NK-92 treated with Interleukin-12 subunit alpha and Interleukin-12 subunit beta, amount 100 ng/mL, for 24 hours (cell line): ENCODE measurements around the gene UBE2D2.
"Not testable (repeated sequence)": the region's sequence is repeated elsewhere in the genome, so short reads cannot be mapped to it uniquely, and the experiment has no call there.

Experiments
- DNase-seq: peaks from one replicate; lab custom pipeline; 2025; lab: John Stamatoyannopoulos, UW

The UBE2D2 gene

GRCh38 chr5:139560752-139561654, at the start of gene UBE2D2:
Gene UBE2D2 (plus strand): TSS chr5:139561339. CDS start chr5:139561792, 453 bp downstream.
- peak; percentile 93 for DNase-seq

- DNase-seq = no peak
Observed at GRCh38 chr5:139512786-139513390, 48.3 kb upstream of the UBE2D2 start.

- DNase-seq = peak; percentile 56
Observed at GRCh38 chr5:139513434-139513833, 47.7 kb upstream of the UBE2D2 start.

GRCh38 chr5:139513852-139514485, 47.2 kb upstream of the UBE2D2 start:
- DNase-seq = no peak

- DNase-seq = no peak
Observed at GRCh38 chr5:139514486-139514856, 46.7 kb upstream of the UBE2D2 start.

- peak; percentile 77 for DNase-seq
Observed at GRCh38 chr5:139517683-139518564, 43.2 kb upstream of the UBE2D2 start.

- no peak for DNase-seq
Observed at GRCh38 chr5:139523635-139524445, 37.3 kb upstream of the UBE2D2 start.

- DNase-seq = no peak
Observed at GRCh38 chr5:139524446-139524845, 36.7 kb upstream of the UBE2D2 start.

GRCh38 chr5:139524940-139525585, 36.1 kb upstream of the UBE2D2 start:
- no peak for DNase-seq

- DNase-seq = not testable (repeated sequence)
Observed at GRCh38 chr5:139525586-139526308, 35.4 kb upstream of the UBE2D2 start.

- not testable (repeated sequence) for DNase-seq
Observed at GRCh38 chr5:139526309-139527089, 34.6 kb upstream of the UBE2D2 start.

- not testable (repeated sequence) for DNase-seq
Observed at GRCh38 chr5:139527090-139527470, 34.1 kb upstream of the UBE2D2 start.

- DNase-seq = not testable (repeated sequence)
Observed at GRCh38 chr5:139527896-139528467, 33.2 kb upstream of the UBE2D2 start.

GRCh38 chr5:139528695-139529094, 32.4 kb upstream of the UBE2D2 start:
- DNase-seq = not testable (repeated sequence)

- not testable (repeated sequence) for DNase-seq
Observed at GRCh38 chr5:139530079-139530478, 31.1 kb upstream of the UBE2D2 start.

GRCh38 chr5:139531772-139532169, 29.4 kb upstream of the UBE2D2 start:
- no peak for DNase-seq

- DNase-seq = no peak
Observed at GRCh38 chr5:139543423-139543991, 17.6 kb upstream of the UBE2D2 start.

- DNase-seq = not testable (repeated sequence)
Observed at GRCh38 chr5:139546593-139546992, 14.5 kb upstream of the UBE2D2 start.
